Left lung (tissue), 10 donors: Measurements from ENCODE around the gene RSPH1. TPM values are rescaled to one million over a fixed set of nuclear protein-coding genes. Genes with fewer than 3 reads are reported as not detected.

Experiments used
- ATAC-seq: fragments of 200-7000 bp; cut with Tn5 transposase; one replicate; pipeline ENCODE4 v1.9.1; 2020; ENCODE audit warnings: moderate library complexity
- DNase-seq, 4 donors: peaks; one replicate each; pipeline ENCODE4 v3.0.0-alpha.2; 2013 to 2020
- H3K27ac ChIP-seq, 2 donors: fragments of 200-600 bp; sonication (generic) in 1 of 2; one replicate each; pipeline versions ENCODE4 v1.5.0 to v1.8.0; 2020 to 2021
- H3K27me3 ChIP-seq, 2 donors: fragments of 200-600 bp; sonication (generic) in 1 of 2; one replicate each; pipeline versions ENCODE4 v1.5.0 to v1.8.0; 2020 to 2021
- H3K36me3 ChIP-seq, 2 donors: fragments of 200-600 bp; sonication (generic) in 1 of 2; one replicate each; pipeline versions ENCODE4 v1.5.0 to v1.8.0; 2020 to 2021
- H3K4me1 ChIP-seq, 2 donors: fragments of 200-600 bp; one replicate each; pipeline ENCODE4 v1.8.0; 2021
- H3K4me3 ChIP-seq, 2 donors: fragments of 200-600 bp; sonication (generic) in 1 of 2; one replicate each; pipeline versions ENCODE4 v1.5.0 to v1.8.0; 2020 to 2021; ENCODE audit warnings: mild to moderate bottlenecking in 1 of 2
- H3K9me3 ChIP-seq, 2 donors: fragments of 200-600 bp; sonication (generic) in 1 of 2; one replicate each; pipeline versions ENCODE4 v1.5.0 to v1.8.0; 2020 to 2021
- CTCF ChIP-seq, 2 donors: fragments of 200-600 bp; sonication (generic) in 1 of 2; IDR thresholded peaks; one replicate each; pipeline versions ENCODE4 v1.5.0 to v1.8.0; 2021; ENCODE audit warnings: antibody characterized with exemption in 2 of 2
- intact Hi-C, 2 donors: fragments of 100-400 bp; cut with DNase I; formaldehyde crosslinking; loops; one replicate each; pipeline versions ENCODE4 v1.11.2 to v1.14.2; 2022
- polyA plus RNA-seq, 6 donors: library from polyadenylated mRNA; unstranded; fragments of 120-200 nt; gene quantifications; one replicate each; pipeline ENCODE4 v1.2.1, GENCODE V29; 2013; ENCODE audit not compliant: insufficient read length in 6 of 6
- total RNA-seq, 2 donors: library from RNA; stranded (reverse); fragmentation: NEBNext Ultra II Directional; extraction: Animal tissue kit (Norgen Biotek cat#: 25700); gene quantifications; one replicate each; pipeline ENCODE4 v1.2.1, GENCODE V29; 2021
- donor health status: DM: no; HTN: yes; CAD: no.
- donor health status: DM: no; HTN: no; CAD: no.

The RSPH1 gene
- total and polyA plus RNA-seq, 8 donors, result 0.73 to 27.3 (median 13.4) TPM

GRCh38 chr21:42423197-42423675 lies 72.8 kb downstream of the RSPH1 start:
- TF ChIP-seq CTCF (IDR thresholded peaks at IDR 0.05), result no peak
- Histone ChIP-seq H3K9me3 (no peaks in the 10 kb centered on the region), H3K27me3 (peaks cover 0 to 3% of the 10 kb centered on the region in 2 donors), H3K36me3 (no peaks in the 10 kb centered on the region), H3K27ac (no peak overlapping the region), H3K4me3 (no peak overlapping the region), H3K4me1 (peaks cover 0 to 18% of the 10 kb centered on the region in 2 donors)
- DNase-seq (no peak), ATAC-seq (no peak)
- intact Hi-C loops, result no loop called here

Other genes starting within 250 kb of the RSPH1 start
- gene TFF3, start 180.8 kb downstream of the RSPH1 start, total RNA-seq, result 10 to 100 TPM in 1 of 2 donors, 1 to 10 TPM in 1; 5.5 to 11.1 TPM
- gene TFF3, start 180.8 kb downstream of the RSPH1 start, polyA plus RNA-seq, result 10 to 100 TPM in 4 of 6 donors, 1 to 10 TPM in 2; 8.4 to 20.0 (median 15.0) TPM
- gene TFF2, start 145.2 kb downstream of the RSPH1 start, total RNA-seq, result not detected
- not detected for gene TFF2, start 145.2 kb downstream of the RSPH1 start, polyA plus RNA-seq
- gene TFF1, start 129.7 kb downstream of the RSPH1 start, total RNA-seq, result not detected
- gene TFF1, start 129.7 kb downstream of the RSPH1 start, polyA plus RNA-seq, result not detected
- gene TMPRSS3, start 100.2 kb downstream of the RSPH1 start, total RNA-seq, result 1 to 10 TPM; 2.9 to 4.8 TPM
- gene TMPRSS3, start 100.2 kb downstream of the RSPH1 start, polyA plus RNA-seq, result under 1 TPM; 0.43 to 0.93 (median 0.76) TPM
- gene UBASH3A, start 92.3 kb downstream of the RSPH1 start, total RNA-seq, result 1 to 10 TPM in 1 of 2 donors, under 1 TPM in 1; 0.67 to 1.3 TPM
- under 1 TPM; 0.08 to 0.38 (median 0.15) TPM for gene UBASH3A, start 92.3 kb downstream of the RSPH1 start, polyA plus RNA-seq
- gene SLC37A1, start 17.6 kb upstream of the RSPH1 start, total RNA-seq, result 10 to 100 TPM; 22.4 to 26.8 TPM
- 10 to 100 TPM in 5 of 6 donors, 1 to 10 TPM in 1; 8.9 to 10.6 (median 10.4) TPM for gene SLC37A1, start 17.6 kb upstream of the RSPH1 start, polyA plus RNA-seq
- 1 to 10 TPM; 5.1 to 9.6 TPM for gene PDE9A, start 157.4 kb upstream of the RSPH1 start, total RNA-seq
- gene PDE9A, start 157.4 kb upstream of the RSPH1 start, polyA plus RNA-seq, result 10 to 100 TPM; 20.7 to 24.2 (median 23.3) TPM